Neural progenitor cell (in vitro differentiated cells): ENCODE results near the gene PLVAP.

Source experiments
- EZH2 ChIP-seq: fragments of 200-600 bp; sonication (generic); IDR thresholded peaks from 2 replicates; pipeline ENCODE4 v1.6.1; 2017; ENCODE audit warnings: antibody characterized with exemption, mild to moderate bottlenecking, moderate library complexity
- TF ChIP-seq, protein P1 (sequence below): fragments of 200-600 bp; sonication (generic); IDR thresholded peaks from 2 replicates; pipeline ENCODE4 v1.5.1; 2017; ENCODE audit warnings: antibody characterized with exemption, mild to moderate bottlenecking

DNA sequence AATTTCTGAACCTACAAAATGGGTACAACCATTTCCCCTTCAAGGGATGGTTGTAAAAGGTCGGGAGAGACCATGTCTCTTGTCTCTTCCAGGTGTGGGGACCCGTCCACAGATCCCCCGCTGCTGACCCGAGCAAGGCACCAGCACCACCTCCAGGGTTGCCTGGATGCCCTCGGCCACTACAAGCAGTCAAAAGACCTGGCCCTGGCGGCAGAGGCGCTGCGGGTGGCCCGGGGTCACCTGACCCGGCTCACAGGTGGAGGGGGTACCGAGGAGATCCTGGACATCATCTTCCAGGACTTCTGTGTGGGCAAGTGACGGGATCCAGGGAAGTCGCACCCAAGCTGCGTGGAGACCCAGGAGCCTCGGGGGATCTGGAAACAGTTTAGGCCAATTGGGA, 35.8 kb downstream of the PLVAP start:
- TF ChIP-seq, protein P1, sequence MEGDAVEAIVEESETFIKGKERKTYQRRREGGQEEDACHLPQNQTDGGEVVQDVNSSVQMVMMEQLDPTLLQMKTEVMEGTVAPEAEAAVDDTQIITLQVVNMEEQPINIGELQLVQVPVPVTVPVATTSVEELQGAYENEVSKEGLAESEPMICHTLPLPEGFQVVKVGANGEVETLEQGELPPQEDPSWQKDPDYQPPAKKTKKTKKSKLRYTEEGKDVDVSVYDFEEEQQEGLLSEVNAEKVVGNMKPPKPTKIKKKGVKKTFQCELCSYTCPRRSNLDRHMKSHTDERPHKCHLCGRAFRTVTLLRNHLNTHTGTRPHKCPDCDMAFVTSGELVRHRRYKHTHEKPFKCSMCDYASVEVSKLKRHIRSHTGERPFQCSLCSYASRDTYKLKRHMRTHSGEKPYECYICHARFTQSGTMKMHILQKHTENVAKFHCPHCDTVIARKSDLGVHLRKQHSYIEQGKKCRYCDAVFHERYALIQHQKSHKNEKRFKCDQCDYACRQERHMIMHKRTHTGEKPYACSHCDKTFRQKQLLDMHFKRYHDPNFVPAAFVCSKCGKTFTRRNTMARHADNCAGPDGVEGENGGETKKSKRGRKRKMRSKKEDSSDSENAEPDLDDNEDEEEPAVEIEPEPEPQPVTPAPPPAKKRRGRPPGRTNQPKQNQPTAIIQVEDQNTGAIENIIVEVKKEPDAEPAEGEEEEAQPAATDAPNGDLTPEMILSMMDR: no peak
- TF ChIP-seq EZH2: no peak
